ENCODE measurements around the gene TOMM40. TPM values are rescaled to one million over a fixed set of nuclear protein-coding genes. Genes with fewer than 3 reads are reported as not detected.

TOMM40 gene
- total and polyA plus RNA-seq, 9 of the 15 experiments (the other 6 are each of a cell fraction or from before 2014, with no cell fraction given), result 0.89 to 290 (median 160) TPM

DNA sequence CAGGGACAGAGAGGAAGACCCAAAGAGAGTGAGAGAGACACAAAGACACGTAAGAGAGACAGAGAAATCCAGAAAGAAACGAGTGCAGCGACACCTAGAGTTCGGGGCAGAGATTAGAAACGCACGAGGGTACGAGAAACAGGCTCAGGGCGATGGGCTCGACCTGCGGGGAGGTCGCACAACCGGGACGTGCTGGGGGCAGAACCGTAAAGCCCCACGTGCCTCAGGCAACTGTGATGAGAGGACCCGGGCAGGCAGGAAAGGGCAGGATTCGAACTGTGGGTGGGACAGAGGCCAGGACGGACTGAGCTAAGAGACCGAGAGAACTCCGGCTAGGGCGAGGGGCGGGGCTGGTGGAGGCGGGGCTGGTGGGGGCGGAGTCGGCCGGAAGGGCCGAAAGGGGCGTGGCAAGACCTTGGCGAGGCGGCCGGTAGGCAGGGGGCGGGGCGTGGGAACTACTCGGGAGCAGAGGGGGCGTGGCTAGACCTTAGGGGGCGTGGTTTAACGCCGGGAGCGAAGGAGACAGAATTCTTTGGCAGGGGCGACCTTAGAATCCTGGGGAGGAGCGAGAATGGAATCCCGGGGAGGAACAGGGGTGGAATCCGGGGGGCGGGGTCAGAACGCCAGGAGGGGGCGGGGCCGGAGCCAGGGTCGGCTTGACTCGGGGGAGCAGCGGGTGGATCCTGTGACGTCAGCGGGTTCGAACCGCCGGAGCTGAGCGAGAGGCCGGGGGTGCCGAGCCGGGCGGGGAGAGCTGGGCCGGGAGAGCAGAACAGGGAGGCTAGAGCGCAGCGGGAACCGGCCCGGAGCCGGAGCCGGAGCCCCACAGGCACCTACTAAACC, 45.2 kb upstream of the TOMM40 start, which contains the start of gene NECTIN2 (continued):
- TF ChIP-seq, protein P1, sequence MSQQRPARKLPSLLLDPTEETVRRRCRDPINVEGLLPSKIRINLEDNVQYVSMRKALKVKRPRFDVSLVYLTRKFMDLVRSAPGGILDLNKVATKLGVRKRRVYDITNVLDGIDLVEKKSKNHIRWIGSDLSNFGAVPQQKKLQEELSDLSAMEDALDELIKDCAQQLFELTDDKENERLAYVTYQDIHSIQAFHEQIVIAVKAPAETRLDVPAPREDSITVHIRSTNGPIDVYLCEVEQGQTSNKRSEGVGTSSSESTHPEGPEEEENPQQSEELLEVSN (IDR thresholded peaks at IDR 0.05; ENCODE audit: borderline replicate concordance in 1 of 2, extremely low read depth in 1 of 2, insufficient read depth in 1 of 2, insufficient read length in 1 of 2, low read depth in 1 of 2, low read length in 1 of 2, poor library complexity in 1 of 2, severe bottlenecking in 1 of 2), result peak; percentile 7 to 39
- TF ChIP-seq, protein P2, sequence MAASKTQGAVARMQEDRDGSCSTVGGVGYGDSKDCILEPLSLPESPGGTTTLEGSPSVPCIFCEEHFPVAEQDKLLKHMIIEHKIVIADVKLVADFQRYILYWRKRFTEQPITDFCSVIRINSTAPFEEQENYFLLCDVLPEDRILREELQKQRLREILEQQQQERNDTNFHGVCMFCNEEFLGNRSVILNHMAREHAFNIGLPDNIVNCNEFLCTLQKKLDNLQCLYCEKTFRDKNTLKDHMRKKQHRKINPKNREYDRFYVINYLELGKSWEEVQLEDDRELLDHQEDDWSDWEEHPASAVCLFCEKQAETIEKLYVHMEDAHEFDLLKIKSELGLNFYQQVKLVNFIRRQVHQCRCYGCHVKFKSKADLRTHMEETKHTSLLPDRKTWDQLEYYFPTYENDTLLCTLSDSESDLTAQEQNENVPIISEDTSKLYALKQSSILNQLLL (CRISPR knock-in tag; IDR thresholded peaks at IDR 0.05; ENCODE audit: borderline replicate concordance), result no peak
- TF ChIP-seq SUPT5H (IDR thresholded peaks at IDR 0.05) (peak; percentile 59), U2AF2 (optimal IDR thresholded peaks at IDR 0.05; ENCODE audit: low read depth, low read length) (no peak), KLF6 (CRISPR knock-in tag; IDR thresholded peaks at IDR 0.05; ENCODE audit: borderline replicate concordance) (no peak), HDAC8 (tag; IDR thresholded peaks at IDR 0.05) (no peak), RBM39 (optimal IDR thresholded peaks at IDR 0.05; ENCODE audit: low read depth, low read length) (no peak), POU5F1 (IDR thresholded peaks at IDR 0.05; ENCODE audit: borderline replicate concordance, low read depth, low read length, partially characterized antibody) (no peak), ZNF384 (IDR thresholded peaks at IDR 0.05; ENCODE audit: low read depth, low read length) (no peak), RHOXF2B (CRISPR knock-in tag; conservative IDR thresholded peaks at IDR 0.05) (no peak), HSF4 (CRISPR knock-in tag; IDR thresholded peaks at IDR 0.05; ENCODE audit: borderline replicate concordance) (no peak), DPF2 (IDR thresholded peaks at IDR 0.05) (peak; percentile 33; the same call in 1 of the 2 replicates), ZBTB1 (CRISPR knock-in tag; IDR thresholded peaks at IDR 0.05; ENCODE audit: borderline replicate concordance, low read depth) (no peak), FOXA3 (CRISPR knock-in tag; conservative IDR thresholded peaks at IDR 0.05 in 1 of 2, IDR thresholded peaks at IDR 0.05 in 1 of 2) (no peak), FIP1L1 (IDR thresholded peaks at IDR 0.05; ENCODE audit: low read depth, low read length, poor library complexity, severe bottlenecking) (no peak), NFIC (IDR thresholded peaks at IDR 0.05) (0 out of 2 replicates have a peak, but pooled peaks have one; percentile 14)
- TF ChIP-seq, protein P3, sequence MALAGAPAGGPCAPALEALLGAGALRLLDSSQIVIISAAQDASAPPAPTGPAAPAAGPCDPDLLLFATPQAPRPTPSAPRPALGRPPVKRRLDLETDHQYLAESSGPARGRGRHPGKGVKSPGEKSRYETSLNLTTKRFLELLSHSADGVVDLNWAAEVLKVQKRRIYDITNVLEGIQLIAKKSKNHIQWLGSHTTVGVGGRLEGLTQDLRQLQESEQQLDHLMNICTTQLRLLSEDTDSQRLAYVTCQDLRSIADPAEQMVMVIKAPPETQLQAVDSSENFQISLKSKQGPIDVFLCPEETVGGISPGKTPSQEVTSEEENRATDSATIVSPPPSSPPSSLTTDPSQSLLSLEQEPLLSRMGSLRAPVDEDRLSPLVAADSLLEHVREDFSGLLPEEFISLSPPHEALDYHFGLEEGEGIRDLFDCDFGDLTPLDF (CRISPR knock-in tag; IDR thresholded peaks at IDR 0.05), result no peak
- TF ChIP-seq, protein P4, sequence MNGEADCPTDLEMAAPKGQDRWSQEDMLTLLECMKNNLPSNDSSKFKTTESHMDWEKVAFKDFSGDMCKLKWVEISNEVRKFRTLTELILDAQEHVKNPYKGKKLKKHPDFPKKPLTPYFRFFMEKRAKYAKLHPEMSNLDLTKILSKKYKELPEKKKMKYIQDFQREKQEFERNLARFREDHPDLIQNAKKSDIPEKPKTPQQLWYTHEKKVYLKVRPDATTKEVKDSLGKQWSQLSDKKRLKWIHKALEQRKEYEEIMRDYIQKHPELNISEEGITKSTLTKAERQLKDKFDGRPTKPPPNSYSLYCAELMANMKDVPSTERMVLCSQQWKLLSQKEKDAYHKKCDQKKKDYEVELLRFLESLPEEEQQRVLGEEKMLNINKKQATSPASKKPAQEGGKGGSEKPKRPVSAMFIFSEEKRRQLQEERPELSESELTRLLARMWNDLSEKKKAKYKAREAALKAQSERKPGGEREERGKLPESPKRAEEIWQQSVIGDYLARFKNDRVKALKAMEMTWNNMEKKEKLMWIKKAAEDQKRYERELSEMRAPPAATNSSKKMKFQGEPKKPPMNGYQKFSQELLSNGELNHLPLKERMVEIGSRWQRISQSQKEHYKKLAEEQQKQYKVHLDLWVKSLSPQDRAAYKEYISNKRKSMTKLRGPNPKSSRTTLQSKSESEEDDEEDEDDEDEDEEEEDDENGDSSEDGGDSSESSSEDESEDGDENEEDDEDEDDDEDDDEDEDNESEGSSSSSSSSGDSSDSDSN (IDR thresholded peaks at IDR 0.05; ENCODE audit: borderline replicate concordance in 1 of 2, low read depth in 2 of 2, low read length in 2 of 2), result 0 out of 4 replicates have a peak, but pooled peaks of 1 of the 2 experiments have one; percentile 22
- TF ChIP-seq, protein P5, sequence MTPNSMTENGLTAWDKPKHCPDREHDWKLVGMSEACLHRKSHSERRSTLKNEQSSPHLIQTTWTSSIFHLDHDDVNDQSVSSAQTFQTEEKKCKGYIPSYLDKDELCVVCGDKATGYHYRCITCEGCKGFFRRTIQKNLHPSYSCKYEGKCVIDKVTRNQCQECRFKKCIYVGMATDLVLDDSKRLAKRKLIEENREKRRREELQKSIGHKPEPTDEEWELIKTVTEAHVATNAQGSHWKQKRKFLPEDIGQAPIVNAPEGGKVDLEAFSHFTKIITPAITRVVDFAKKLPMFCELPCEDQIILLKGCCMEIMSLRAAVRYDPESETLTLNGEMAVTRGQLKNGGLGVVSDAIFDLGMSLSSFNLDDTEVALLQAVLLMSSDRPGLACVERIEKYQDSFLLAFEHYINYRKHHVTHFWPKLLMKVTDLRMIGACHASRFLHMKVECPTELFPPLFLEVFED (CRISPR knock-in tag; conservative IDR thresholded peaks at IDR 0.05), result peak; percentile 78; the same call in 1 of the 2 replicates

Measured in K562 (cell line).